GM06990 (cell line): ENCODE results near the gene TRIM69.

Source experiments
- DNase-seq: peaks from one replicate; pipeline ENCODE4 v3.0.0-alpha.2; 2011; ENCODE audit not compliant: insufficient read length; ENCODE audit errors: extremely low read depth
- H3K27me3 ChIP-seq: replicated peaks from 2 replicates; pipeline ENCODE4 v1.6.0; 2011; ENCODE audit warnings: low read length; ENCODE audit not compliant: control insufficient read depth, insufficient read depth
- H3K36me3 ChIP-seq: 2 replicates; pipeline ENCODE4 v1.5.1; 2011; ENCODE audit warnings: low read length; ENCODE audit not compliant: control insufficient read depth, insufficient read depth
- H3K4me3 ChIP-seq: replicated peaks from 2 replicates; pipeline ENCODE4 v1.5.1; 2011; ENCODE audit warnings: low read depth, mild to moderate bottlenecking, control low read depth, low read length
- TF ChIP-seq, protein P1 (sequence below): IDR thresholded peaks from 2 replicates; pipeline ENCODE4 v1.5.1; 2011; ENCODE audit warnings: low read length, control low read depth, mild to moderate bottlenecking, inconsistent platforms; ENCODE audit not compliant: insufficient read depth, poor library complexity, severe bottlenecking

TRIM69 gene

GRCh38 chr15:44711096-44711742 is 25.1 kb upstream of the TRIM69 start, which contains the start of the genes B2M and PATL2:
B2M (plus strand) TSS chr15:44711517; CDS start chr15:44711547, 30 bp downstream.
PATL2 (minus strand) TSS chr15:44711323; CDS start chr15:44676490, 34,833 bp downstream.
- peak within 1 kb of the TSS; percentile 99 for H3K4me3 ChIP-seq
- TF ChIP-seq, protein P1, sequence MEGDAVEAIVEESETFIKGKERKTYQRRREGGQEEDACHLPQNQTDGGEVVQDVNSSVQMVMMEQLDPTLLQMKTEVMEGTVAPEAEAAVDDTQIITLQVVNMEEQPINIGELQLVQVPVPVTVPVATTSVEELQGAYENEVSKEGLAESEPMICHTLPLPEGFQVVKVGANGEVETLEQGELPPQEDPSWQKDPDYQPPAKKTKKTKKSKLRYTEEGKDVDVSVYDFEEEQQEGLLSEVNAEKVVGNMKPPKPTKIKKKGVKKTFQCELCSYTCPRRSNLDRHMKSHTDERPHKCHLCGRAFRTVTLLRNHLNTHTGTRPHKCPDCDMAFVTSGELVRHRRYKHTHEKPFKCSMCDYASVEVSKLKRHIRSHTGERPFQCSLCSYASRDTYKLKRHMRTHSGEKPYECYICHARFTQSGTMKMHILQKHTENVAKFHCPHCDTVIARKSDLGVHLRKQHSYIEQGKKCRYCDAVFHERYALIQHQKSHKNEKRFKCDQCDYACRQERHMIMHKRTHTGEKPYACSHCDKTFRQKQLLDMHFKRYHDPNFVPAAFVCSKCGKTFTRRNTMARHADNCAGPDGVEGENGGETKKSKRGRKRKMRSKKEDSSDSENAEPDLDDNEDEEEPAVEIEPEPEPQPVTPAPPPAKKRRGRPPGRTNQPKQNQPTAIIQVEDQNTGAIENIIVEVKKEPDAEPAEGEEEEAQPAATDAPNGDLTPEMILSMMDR, result no peak
- no peaks in the 10 kb centered on the region for H3K27me3 ChIP-seq
- DNase-seq, result peak; percentile 95
- peaks cover 18% of the 10 kb centered on the region for H3K36me3 ChIP-seq

DNA sequence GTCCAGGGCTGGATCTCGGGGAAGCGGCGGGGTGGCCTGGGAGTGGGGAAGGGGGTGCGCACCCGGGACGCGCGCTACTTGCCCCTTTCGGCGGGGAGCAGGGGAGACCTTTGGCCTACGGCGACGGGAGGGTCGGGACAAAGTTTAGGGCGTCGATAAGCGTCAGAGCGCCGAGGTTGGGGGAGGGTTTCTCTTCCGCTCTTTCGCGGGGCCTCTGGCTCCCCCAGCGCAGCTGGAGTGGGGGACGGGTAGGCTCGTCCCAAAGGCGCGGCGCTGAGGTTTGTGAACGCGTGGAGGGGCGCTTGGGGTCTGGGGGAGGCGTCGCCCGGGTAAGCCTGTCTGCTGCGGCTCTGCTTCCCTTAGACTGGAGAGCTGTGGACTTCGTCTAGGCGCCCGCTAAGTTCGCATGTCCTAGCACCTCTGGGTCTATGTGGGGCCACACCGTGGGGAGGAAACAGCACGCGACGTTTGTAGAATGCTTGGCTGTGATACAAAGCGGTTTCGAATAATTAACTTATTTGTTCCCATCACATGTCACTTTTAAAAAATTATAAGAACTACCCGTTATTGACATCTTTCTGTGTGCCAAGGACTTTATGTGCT is 24.5 kb upstream of the TRIM69 start:
- DNase-seq, result no peak
- H3K4me3 ChIP-seq, result peak overlapping the region; percentile 99

DNA sequence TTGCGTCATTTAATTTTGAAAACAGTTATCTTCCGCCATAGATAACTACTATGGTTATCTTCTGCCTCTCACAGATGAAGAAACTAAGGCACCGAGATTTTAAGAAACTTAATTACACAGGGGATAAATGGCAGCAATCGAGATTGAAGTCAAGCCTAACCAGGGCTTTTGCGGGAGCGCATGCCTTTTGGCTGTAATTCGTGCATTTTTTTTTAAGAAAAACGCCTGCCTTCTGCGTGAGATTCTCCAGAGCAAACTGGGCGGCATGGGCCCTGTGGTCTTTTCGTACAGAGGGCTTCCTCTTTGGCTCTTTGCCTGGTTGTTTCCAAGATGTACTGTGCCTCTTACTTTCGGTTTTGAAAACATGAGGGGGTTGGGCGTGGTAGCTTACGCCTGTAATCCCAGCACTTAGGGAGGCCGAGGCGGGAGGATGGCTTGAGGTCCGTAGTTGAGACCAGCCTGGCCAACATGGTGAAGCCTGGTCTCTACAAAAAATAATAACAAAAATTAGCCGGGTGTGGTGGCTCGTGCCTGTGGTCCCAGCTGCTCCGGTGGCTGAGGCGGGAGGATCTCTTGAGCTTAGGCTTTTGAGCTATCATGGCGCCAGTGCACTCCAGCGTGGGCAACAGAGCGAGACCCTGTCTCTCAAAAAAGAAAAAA is 23.9 kb upstream of the TRIM69 start:
- DNase-seq, result peak; percentile 64
- H3K4me3 ChIP-seq, result peak overlapping the region; percentile 99
- H3K27me3 ChIP-seq, result no peaks in the 10 kb centered on the region
- peaks cover 26% of the 10 kb centered on the region for H3K36me3 ChIP-seq
- TF ChIP-seq, protein P1, result no peak

More for the DNA sequence above, 24.5 kb upstream of the TRIM69 start:
- no peaks in the 10 kb centered on the region for H3K27me3 ChIP-seq
- peaks cover 24% of the 10 kb centered on the region for H3K36me3 ChIP-seq
- TF ChIP-seq, protein P1, result no peak

DNA sequence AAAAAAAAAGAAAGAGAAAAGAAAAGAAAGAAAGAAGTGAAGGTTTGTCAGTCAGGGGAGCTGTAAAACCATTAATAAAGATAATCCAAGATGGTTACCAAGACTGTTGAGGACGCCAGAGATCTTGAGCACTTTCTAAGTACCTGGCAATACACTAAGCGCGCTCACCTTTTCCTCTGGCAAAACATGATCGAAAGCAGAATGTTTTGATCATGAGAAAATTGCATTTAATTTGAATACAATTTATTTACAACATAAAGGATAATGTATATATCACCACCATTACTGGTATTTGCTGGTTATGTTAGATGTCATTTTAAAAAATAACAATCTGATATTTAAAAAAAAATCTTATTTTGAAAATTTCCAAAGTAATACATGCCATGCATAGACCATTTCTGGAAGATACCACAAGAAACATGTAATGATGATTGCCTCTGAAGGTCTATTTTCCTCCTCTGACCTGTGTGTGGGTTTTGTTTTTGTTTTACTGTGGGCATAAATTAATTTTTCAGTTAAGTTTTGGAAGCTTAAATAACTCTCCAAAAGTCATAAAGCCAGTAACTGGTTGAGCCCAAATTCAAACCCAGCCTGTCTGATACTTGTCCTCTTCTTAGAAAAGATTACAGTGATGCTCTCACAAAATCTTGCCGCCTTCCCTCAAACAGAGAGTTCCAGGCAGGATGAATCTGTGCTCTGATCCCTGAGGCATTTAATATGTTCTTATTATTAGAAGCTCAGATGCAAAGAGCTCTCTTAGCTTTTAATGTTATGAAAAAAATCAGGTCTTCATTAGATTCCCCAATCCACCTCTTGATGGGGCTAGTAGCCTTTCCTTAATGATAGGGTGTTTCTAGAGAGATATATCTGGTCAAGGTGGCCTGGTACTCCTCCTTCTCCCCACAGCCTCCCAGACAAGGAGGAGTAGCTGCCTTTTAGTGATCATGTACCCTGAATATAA is 23.0 kb upstream of the TRIM69 start:
- no peak for DNase-seq
- Histone ChIP-seq H3K4me3 (peak overlapping the region; percentile 99), H3K27me3 (no peaks in the 10 kb centered on the region), H3K36me3 (peaks cover 27% of the 10 kb centered on the region)
- TF ChIP-seq, protein P1, result peak; percentile 19

GRCh38 chr15:44715142-44715796 is 21.1 kb upstream of the TRIM69 start:
- Histone ChIP-seq H3K27me3 (no peaks in the 10 kb centered on the region), H3K4me3 (peak overlapping the region; percentile 99), H3K36me3 (peaks cover 29% of the 10 kb centered on the region)
- DNase-seq, result no peak
- TF ChIP-seq, protein P1, result no peak
